IPS DF 6.9 (cell line): ENCODE measurements around the gene TP53TG3D.
"Not testable (repeated sequence)": the region's sequence is repeated elsewhere in the genome, so short reads cannot be mapped to it uniquely, and the experiment has no call there.

Source experiments
- DNase-seq: peaks from one replicate; pipeline ENCODE4 v3.0.0-alpha.2; 2013; ENCODE audit warnings: low read depth, low spot score
- H3K27ac ChIP-seq: one replicate; pipeline ENCODE4 v1.5.1; 2013; ENCODE audit warnings: low read length, control low read depth
- H3K27me3 ChIP-seq: 2 replicates; pipeline ENCODE4 v1.6.1; 2013; ENCODE audit warnings: mild to moderate bottlenecking, low read length; ENCODE audit not compliant: control insufficient read depth, insufficient read depth
- H3K36me3 ChIP-seq: 2 replicates; pipeline ENCODE4 v1.6.1; 2013; ENCODE audit warnings: low read length; ENCODE audit not compliant: control insufficient read depth, insufficient read depth
- H3K4me1 ChIP-seq: 2 replicates; pipeline ENCODE4 v1.6.1; 2013; ENCODE audit warnings: low read length; ENCODE audit not compliant: control insufficient read depth, insufficient read depth
- H3K4me3 ChIP-seq: 2 replicates; pipeline ENCODE4 v1.5.1; 2013; ENCODE audit warnings: mild to moderate bottlenecking, low read length
- H3K9me3 ChIP-seq: 2 replicates; pipeline ENCODE4 v1.6.1; 2013; ENCODE audit warnings: low read length, inconsistent platforms; ENCODE audit not compliant: control insufficient read depth, insufficient read depth
- WGBS: extraction: QIAGEN DNeasy Blood & Tissue Kit; methylation state at CpG from one replicate; pipeline ENCODE4 v1.1.7; 2013; ENCODE audit warnings: mixed read lengths, missing lambda C conversion rate; ENCODE audit not compliant: insufficient read length, insufficient coverage; 5-methylcytosine and 5-hydroxymethylcytosine counted together

Gene TP53TG3D

GRCh38 chr16:32289197-32289596, 36.1 kb downstream of the TP53TG3D start:
- H3K27me3 ChIP-seq, H3K9me3 ChIP-seq, H3K27ac ChIP-seq, H3K36me3 ChIP-seq, H3K4me1 ChIP-seq, DNase-seq, H3K4me3 ChIP-seq: not testable (repeated sequence)
- no CpG with 5 or more reads among the region's 16 CpGs for WGBS

GRCh38 chr16:32302776-32303175, 49.7 kb downstream of the TP53TG3D start:
- H3K27ac ChIP-seq, H3K27me3 ChIP-seq, H3K4me3 ChIP-seq, H3K4me1 ChIP-seq, H3K9me3 ChIP-seq, DNase-seq, H3K36me3 ChIP-seq: not testable (repeated sequence)
- no CpG with 5 or more reads among the region's 4 CpGs for WGBS
